ENCODE data around the gene TMEM184B.

Gene TMEM184B

DNA sequence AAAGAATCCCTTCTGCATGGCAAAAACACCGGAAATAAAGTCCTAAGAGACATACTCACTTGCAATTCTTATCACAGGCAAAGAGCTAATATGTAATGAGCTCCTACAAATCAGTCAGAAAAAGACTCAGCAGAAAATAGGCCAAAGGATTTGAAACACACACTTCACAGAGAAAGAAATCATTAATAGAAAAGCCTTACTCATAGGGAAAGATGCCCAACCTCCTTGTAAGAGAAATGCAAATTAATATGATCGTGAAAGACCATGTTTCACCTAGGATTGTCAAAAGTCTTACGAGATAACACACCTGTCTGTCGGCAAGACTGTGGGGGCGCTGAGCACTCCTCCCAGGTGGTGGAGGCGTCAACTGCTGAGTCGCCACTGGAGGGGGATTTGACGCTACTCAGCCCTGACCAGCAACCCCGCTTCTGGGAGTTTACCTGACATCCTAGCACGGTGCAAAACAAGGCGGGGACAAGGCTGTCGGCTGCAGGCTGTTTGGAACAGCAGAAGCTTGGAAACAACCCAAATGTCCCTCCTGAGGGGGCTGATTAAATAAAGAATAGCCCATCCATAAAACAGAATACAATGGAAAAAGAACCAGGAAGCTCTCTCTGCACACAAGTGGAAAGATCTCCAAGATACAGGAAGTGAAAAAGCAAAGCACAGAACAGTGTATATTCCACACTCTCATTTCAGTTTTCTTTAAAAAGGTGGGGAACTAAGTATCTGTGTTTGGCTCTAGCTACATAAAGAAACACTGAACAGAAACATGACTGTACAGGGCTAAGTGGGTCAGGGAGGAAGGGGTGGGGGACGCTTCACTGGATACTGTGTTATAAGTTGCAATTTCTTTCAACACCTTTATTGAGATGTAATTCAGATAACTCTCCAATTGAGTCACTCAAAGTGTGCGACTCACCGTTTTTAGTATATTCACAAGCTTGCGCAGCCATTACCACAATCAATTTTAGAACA lies 33.0 kb upstream of the TMEM184B start:
- in situ Hi-C loops (cut with HindIII; ENCODE audit: low sequenced_read_pairs): loop anchor here (25.0 kb wide), 1 partner anchor 118 kb away; the partner anchor contains the start of gene PLA2G6
- DNase-seq (ENCODE audit: low read depth, low spot score): peak; percentile 33
- H3K4me3 ChIP-seq (ENCODE audit: low read depth, low read length): no peak overlapping the region
- TF ChIP-seq, protein P1, sequence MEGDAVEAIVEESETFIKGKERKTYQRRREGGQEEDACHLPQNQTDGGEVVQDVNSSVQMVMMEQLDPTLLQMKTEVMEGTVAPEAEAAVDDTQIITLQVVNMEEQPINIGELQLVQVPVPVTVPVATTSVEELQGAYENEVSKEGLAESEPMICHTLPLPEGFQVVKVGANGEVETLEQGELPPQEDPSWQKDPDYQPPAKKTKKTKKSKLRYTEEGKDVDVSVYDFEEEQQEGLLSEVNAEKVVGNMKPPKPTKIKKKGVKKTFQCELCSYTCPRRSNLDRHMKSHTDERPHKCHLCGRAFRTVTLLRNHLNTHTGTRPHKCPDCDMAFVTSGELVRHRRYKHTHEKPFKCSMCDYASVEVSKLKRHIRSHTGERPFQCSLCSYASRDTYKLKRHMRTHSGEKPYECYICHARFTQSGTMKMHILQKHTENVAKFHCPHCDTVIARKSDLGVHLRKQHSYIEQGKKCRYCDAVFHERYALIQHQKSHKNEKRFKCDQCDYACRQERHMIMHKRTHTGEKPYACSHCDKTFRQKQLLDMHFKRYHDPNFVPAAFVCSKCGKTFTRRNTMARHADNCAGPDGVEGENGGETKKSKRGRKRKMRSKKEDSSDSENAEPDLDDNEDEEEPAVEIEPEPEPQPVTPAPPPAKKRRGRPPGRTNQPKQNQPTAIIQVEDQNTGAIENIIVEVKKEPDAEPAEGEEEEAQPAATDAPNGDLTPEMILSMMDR (IDR thresholded peaks at IDR 0.05; ENCODE audit: low read depth, low read length): no peak

DNA sequence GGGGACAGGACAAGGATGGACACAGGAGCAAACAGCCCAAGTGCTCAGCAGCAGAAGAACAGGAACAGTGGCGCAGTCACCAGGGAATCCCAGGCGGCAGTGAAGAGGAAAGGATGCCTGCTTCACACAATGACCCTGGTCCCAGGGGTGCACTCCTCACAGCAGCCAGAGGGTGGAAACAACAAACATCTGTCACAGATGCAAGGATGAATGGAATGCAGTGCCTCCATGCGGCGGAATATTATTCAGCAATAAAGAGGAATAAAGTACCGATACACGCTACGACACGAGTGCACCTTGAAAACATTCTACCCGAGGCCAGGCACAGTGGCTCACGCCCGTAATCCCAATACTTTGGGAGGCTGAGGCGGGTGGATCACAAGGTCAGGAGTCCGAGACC lies 31.7 kb upstream of the TMEM184B start:
- TF ChIP-seq, protein P1 (IDR thresholded peaks at IDR 0.05; ENCODE audit: low read depth, low read length): no peak
- H3K4me3 ChIP-seq (ENCODE audit: low read depth, low read length): no peak overlapping the region
- in situ Hi-C loops (cut with HindIII; ENCODE audit: low sequenced_read_pairs): loop anchor here (25.0 kb wide), 1 partner anchor 117 kb away; the partner anchor contains the start of gene PLA2G6
- DNase-seq (ENCODE audit: low read depth, low spot score): no peak

DNA sequence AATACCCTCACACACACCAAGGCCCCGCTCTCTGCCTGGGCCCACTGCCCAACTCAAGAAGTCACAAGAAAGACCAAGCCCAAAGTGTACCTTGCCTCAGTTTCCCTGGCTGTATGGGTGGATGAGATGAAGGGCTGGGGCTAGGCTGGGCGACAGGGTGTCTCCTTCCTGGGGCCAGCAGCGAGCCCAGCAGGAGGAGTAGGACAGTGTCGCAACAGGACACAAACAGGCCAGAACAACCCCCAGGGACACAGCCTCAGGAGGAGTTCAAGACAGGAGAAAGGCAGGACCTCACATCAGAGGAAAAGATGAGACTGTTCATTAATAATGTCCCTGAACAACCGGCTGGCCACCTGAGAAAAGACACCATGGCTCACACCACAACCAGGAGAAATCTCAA lies 31.2 kb upstream of the TMEM184B start:
- no peak for DNase-seq (ENCODE audit: low read depth, low spot score)
- in situ Hi-C loops (cut with HindIII; ENCODE audit: low sequenced_read_pairs): loop anchor here (25.0 kb wide), 1 partner anchor 117 kb away; the partner anchor contains the start of gene PLA2G6
- TF ChIP-seq, protein P1 (IDR thresholded peaks at IDR 0.05; ENCODE audit: low read depth, low read length): no peak
- no peak overlapping the region for H3K4me3 ChIP-seq (ENCODE audit: low read depth, low read length)

DNA sequence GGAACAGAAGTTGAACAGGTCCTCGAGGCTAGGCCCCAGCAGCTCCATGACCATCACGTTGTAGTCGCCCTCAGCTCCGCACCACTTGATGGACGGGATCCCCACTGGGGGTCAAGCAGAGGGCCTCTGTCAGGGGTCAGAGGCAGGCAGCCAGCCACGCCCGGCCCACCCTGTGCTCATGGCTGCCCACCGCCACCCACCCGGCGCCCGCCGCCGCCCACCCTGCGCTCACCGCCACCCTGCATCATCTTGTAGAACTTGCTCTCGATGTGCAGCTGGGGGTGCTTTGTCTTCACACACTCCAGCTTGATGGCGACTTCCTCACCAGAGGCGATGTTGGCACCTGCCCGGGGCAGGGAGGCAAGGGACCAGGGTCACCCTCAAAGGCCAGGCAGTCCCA lies 30.1 kb upstream of the TMEM184B start:
- H3K4me3 ChIP-seq (ENCODE audit: low read depth, low read length): no peak overlapping the region
- DNase-seq (ENCODE audit: low read depth, low spot score): no peak
- TF ChIP-seq, protein P1 (IDR thresholded peaks at IDR 0.05; ENCODE audit: low read depth, low read length): no peak
- in situ Hi-C loops (cut with HindIII; ENCODE audit: low sequenced_read_pairs): loop anchor here (25.0 kb wide), 1 partner anchor 116 kb away; the partner anchor contains the start of gene PLA2G6

DNA sequence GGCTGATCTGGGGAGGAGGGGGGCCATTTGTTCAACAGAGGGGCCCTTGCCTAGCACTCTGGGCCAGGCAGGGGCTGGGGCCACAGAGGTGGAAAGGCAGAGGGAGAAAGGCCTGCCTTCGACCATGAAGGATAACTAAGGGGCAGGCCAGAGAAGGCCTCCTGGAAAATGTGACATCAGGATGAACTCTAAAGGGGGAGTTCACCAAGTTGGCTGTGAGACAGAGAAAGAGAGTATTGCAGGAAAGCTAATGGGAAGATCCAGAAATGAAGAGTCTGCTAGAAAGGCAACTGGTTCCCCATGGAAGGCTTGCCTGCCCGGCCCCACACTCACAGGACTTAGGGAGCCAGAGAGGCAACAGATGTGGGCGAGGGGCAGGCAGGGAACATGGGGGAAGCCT lies 28.1 kb upstream of the TMEM184B start:
- in situ Hi-C loops (cut with HindIII; ENCODE audit: low sequenced_read_pairs): loop anchor here (25.0 kb wide), 1 partner anchor 114 kb away; the partner anchor contains the start of gene PLA2G6
- TF ChIP-seq, protein P1 (IDR thresholded peaks at IDR 0.05; ENCODE audit: low read depth, low read length): no peak
- H3K4me3 ChIP-seq (ENCODE audit: low read depth, low read length): no peak overlapping the region
- no peak for DNase-seq (ENCODE audit: low read depth, low spot score)

DNA sequence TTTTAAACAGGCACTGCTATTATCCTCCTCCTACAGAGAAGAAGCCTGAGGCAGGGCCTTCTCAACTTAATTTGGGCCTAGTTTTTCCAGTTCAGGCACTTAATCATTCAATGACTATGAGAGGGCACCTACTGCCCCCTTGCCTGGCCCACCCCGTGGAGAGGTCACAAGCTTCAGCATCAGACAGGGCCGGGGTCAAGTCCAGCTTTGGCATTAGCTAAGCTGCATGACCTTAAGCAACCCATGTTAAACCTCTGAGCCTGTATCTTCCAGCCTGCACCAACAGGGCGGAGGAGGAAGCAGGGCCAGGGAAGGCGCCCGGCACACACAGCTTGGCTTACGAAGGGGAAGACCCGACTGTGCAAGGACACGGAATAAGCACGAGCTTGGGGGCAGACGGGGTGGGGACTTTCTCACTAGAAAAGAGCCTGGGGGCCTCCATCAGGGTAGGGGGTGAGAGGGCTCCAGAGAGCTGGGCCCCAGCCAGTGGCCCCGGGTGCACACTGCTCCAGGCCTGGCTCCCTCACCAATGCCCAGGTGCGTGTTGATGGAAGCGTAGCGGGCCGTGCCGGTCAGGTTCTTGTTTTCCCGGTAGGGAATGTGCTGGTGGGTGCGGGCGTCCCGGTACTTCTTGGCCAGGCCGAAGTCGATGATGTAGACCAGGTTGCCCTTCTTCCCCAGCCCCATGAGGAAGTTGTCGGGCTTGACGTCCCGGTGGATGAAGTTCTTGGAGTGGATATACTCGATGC lies 27.6 kb upstream of the TMEM184B start:
- in situ Hi-C loops (cut with HindIII; ENCODE audit: low sequenced_read_pairs): loop anchor here (25.0 kb wide), 1 partner anchor 113 kb away; the partner anchor contains the start of gene PLA2G6
- H3K4me3 ChIP-seq (ENCODE audit: low read depth, low read length): no peak overlapping the region
- TF ChIP-seq, protein P1 (IDR thresholded peaks at IDR 0.05; ENCODE audit: low read depth, low read length): no peak
- DNase-seq (ENCODE audit: low read depth, low spot score): no peak

Data from astrocyte of the spinal cord (primary cell).